HG02981 (cell line): ENCODE measurements around the gene RSPH1.

Source experiments
- ATAC-seq: cut with Tn5 transposase; IDR thresholded peaks from one replicate; pipeline ENCODE4 v1.9.1; 2021; ENCODE audit warnings: mild to moderate bottlenecking, moderate library complexity; ENCODE audit not compliant: unreplicated experiment

Gene RSPH1

DNA sequence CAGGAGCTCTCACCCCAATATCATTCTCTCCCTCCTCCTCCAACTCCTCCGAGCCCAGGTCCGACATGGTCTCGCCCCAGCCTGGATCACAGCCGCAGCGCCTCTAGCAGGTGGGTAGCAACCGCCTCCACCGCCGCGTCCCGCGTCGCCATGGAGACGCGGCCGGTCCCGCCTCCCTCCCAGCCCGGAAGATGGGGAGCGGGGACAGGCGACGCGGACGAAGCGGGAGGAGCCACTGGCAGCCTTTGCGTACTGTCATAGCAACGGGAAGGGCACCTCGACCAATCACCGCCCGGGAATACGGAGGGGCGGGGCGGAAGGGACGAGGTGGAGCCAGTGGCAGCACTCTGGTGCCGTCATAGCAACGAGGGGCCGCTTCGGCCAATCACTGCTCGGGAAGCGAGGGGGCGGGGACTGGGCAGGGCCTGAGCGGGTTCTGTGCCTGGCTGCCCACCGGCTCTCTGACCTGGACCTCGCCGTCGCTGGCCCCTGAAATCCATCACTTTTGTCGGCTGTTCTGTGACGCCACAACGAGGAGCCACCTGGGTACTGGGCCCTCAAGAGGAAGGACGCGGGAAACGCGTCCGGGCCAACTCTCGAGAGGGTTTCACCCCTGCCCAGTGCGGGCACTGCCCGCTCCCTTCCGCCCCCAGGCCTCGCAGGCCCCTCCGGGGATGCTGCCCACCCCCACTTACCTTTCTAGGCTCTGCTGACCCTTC, at the start of gene RSPH1:
TSS of gene RSPH1 (minus strand) at position 105 of the 719 bp plus-strand sequence. CDS start at position 67, 38 bp downstream.
- ATAC-seq, result peak; percentile 98

DNA sequence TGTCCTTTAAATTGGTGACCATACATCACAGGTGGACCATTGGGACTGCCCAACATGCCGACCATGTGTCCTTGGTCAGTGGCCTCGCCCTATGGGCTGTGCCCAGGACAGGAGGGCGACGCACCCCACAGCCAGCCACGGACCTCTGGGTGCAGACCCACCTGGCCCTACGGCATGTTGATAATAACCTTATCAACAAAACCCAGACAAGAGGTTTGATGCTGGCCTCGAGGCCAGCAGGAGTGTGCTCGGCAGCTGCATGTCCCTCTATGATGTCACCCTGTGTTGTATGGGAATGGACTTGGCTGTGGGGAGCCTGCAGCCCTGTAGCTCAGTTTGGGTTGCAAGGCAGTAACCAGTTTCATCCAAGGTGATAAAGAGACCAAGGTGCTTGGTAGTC, 49.7 kb upstream of the RSPH1 start:
- no peak for ATAC-seq

DNA sequence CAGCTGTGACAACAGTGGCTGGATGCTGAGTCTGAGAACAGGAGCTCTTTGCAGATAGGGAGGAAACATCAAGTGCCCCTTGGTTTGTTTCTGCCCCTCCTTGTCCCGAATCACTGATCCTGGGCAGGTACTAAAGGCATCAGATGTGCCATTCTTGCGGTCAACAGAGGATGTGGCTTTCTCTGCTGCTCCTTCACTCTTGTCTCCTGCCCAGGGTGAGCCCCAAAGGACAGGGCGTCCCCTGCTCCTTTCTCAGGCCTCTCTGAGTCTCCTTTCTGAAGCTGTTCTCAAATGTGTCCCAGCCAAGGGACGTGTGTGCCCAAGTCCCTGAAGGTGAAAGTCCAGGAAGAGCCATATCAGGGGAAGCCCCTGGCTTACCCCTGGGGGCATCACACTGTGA, 49.3 kb upstream of the RSPH1 start:
- no peak for ATAC-seq

DNA sequence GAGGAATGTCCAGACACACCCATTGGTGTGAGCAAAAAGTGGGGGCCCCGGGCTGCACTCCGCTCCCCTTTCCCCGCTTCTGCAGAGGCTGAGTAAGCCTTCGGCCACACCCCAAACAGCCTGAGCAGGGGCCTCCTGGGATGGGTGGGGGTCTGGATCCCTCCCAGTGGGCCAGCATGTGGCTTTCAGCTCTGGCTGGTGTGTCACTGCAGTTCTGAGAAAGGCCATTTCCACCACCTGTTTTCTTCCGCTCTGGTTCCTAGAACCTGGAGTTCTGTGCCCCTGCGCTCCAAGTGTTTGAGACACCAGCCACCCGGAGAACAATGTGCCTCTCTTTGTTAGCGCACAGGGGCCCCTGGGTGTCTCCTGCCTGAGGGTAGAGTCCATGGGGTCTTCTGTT, 48.5 kb upstream of the RSPH1 start:
- no peak for ATAC-seq

DNA sequence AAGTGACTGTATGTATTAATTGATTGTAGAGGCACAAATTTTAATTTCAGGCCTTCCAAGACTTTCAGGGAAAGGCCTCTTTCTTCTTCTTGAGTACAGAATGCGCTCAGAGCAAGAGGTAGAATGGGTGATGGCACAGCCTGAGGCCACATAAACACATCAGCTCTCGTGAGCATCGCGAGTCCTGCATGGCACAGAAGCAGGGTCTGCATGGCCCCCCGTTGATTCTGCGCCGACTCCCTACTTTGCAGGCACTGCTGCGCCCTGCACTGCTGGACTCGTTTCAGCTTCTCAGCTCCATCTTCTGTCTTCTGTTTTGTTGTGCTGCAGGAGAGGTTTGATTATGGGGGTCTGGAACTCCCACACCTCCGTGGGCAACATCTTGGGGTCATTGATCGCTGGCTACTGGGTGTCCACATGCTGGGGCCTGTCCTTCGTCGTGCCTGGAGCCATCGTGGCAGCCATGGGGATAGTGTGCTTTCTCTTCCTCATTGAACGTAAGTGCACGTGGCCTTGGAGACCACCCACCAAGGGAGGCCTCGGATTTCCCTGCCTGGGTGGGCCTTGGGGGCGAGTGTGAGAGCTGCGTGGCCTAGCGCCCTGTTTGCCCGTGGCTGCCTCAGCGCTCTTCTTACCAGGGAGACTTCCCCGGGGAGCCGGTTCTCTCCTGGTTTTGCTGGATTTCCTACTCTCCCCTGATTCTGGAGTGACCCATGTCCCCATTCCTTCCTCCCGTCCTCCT, 47.3 kb upstream of the RSPH1 start:
- ATAC-seq, result no peak

DNA sequence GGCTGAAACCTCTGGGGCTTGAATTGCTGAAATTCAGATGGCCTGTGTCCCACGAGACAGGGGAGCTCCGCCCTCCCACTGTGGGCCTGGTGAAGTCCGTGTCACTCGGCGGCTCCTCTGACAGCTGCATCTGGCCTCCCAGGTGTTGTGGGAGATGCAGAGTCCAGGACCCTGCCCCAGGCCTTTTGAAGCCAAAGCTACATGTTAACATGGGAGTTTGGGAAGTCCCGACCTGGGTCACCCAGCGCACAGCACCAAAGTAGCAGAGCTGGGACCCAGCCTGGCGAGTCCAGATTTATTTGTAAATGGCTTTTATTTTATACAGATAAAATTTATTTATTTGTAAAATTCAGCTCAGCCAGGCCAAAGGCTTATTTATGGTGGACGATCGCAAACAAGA, 46.6 kb upstream of the RSPH1 start:
- ATAC-seq, result no peak

DNA sequence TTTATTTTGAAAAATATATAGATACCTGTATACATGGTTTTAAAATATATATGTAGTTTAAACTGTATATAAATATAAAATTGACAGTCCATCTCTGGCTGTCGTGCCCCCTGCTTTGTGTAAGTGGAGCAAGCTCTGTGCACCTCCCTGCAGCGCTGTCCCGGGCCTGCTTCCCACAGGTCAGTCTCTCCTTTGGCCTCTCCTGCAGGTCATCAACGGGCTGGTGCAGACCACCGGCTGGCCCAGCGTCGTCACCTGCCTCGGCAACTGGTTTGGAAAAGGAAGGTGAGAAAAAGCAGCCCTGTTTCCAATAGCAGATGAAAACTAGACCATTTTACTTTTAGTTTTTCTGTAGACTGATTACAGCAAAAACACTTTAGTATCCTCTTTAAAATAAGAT, 46.2 kb upstream of the RSPH1 start:
- no peak for ATAC-seq

DNA sequence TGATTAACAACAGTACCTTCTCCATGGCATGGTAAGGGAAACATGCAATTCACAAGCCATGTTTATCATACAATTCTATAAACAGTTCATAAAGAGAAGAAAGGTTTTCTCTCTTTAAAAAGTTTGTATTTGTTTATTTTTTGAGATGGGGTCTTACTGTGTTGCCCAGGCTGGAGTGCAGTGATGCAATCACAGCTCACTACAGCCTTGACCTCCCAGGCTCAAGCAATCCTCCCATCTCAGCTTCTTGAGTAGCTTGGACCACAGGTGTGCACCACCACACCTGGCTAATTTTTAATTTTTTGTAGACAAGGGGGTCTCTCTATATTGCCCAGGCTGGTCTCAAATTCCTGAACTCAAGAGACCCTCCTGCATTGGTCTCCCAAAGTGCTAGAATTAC, 45.6 kb upstream of the RSPH1 start:
- ATAC-seq, result no peak

DNA sequence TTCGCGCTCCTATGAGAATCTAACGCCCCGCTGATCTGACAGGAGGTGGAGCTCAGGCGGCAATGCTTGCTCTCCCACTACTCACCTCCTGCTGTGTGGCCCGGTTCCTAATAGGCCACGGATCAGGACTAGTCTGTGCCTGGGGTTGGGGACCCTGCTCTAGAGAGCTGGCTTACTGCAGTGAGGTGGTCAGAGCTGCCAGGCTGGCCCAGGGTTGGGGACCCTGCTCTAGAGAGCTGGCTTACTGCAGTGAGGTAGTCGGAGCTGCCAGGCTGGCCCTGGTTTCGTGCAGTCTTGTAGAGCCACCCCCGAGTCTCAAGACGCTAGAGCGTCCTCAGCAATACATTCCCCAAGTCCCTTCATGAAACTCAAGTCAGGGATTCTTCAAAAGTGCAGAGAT, 45.1 kb upstream of the RSPH1 start:
- no peak for ATAC-seq

DNA sequence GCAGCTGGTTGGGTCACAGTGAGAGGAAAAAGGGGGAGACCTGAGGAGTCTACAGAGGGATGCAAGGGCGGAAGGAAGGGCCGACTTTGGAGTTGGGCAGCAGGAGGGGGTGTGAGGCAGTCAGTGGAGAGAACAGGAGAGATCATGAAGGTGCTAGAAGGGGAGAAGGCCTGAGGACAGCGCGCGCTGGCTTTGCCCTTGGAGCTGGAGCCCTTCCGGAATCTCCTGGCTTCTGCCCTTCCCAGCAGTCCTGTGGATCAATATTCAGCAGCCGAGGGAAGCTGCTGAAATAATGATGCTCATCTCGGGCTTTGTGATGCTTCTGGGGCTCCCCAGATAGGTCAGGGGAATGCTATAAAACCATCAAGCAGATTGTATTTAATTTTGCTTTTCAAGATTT, 44.4 kb upstream of the RSPH1 start:
- no peak for ATAC-seq

DNA sequence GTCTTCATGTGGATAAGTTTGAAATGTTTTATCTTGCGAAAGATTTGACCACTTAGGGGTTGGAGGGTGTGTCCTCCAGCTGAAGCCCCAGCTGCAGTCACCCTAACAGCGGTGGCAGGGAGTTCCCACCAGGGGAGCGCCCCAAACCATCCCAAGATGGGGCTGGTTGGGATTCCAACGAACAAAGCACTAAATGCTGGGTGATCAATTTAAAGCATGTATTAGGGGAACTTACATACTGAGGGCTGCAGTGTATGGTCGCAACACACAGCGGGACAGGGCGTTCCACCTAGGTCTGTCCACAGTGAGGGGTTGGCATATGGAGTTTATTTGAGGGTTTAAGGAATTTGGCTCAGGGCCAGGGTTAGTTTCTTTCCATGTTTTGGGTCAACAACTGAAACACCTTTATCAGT, 43.9 kb upstream of the RSPH1 start:
- ATAC-seq, result no peak

DNA sequence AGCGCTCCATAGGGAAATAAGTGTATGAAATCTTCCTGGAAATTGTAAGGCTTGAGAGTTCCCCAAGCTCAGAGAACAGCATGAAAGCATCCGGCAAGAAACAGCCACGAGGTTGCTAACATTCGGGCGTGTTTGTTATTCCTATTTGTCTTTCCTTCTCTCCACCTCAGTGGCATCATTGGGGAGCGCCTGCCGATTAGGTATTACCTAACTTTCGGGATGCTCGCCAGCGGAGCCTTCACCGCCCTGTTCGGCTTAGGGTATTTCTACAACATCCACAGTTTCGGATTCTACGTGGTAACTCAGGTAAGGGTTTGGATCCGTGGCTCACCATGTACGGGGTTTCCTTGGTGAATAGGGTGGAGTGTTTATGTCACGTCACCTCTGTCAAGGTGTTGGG, 43.3 kb upstream of the RSPH1 start:
- no peak for ATAC-seq

DNA sequence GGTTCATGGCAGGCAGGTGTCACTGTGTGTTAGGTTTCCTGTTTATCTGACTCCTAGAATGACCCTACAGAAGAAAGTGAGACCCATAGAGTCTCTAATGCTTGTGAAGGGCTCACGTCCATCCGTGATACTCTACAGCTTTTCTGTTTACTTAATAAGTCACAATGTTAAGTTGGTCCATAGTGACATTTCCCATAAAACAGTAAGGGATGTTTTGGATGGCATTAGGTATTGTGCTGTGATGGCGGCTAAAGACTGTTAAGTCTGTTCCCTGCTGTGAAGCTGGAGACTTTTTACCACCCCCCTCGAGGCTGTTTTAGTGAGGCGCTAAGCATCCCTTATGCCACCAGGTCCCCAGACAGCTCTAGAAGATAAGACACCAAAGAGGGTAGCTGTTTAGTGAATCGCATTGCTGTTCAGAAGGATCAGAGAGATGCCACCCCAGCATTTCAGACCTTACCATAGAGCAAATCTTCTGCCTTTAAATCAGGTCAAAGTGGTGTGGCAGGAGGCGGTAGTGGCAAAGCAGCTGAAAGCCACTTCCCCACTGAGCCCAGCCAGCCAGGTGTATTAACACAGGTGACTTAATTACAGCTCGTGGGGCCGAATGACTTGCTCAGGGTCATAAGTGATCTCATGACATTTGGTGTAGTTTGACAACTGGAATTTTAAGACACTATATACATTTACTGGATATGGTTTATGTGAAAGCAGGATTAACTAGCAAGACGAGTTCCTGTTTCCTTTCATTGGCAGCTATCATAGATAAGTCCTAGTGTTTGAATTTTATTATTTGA, 42.7 kb upstream of the RSPH1 start:
- ATAC-seq, result no peak

DNA sequence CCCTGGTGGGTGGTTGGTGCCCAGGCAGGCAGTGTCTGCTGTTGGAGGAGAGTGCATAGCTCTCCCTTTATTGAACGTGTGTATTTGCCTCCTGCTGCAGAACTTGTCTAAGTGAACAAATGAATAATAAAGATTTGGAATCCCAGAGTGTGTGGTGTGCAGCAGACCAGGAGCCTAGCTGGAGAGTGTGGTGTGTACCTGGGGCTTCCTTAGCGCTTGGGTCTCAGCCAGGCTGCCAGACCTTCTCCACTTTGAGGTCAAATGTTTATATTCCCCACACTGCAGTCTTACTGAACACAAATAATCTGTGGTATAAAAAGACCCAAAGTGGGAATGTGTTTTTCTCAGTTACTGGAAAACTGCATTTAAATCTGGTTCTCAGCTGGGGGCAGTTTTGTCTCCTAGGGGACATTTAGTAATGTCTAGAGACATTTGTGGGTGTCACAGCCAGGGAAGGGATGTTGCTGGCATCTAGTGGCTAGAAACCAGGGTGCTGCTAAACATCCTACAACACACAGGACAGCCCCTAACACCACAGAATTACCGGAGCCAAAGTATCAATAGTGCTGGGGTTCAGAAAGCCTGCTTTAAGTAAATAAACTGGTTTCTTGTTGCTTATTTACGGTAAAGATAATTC, 41.2 kb upstream of the RSPH1 start:
- no peak for ATAC-seq

DNA sequence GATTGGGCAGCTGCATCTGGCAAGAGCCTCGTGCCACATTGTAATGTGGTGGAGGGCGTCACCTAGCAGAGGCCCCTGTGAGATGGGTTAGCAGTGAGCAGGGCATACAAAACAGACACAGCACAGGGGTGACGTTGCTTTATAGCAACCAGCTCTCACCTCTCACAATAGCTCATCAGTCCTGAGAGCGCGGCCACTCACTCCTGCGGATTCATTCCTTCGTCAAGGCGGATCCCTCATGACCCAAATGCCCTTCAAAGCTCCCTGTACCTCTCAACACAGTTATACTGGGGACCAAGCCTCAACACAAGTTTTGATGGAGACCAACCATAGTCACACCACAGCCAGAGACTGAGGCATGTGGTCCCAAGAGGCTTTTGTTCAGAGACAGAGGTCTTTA, 40.6 kb upstream of the RSPH1 start:
- ATAC-seq, result no peak

DNA sequence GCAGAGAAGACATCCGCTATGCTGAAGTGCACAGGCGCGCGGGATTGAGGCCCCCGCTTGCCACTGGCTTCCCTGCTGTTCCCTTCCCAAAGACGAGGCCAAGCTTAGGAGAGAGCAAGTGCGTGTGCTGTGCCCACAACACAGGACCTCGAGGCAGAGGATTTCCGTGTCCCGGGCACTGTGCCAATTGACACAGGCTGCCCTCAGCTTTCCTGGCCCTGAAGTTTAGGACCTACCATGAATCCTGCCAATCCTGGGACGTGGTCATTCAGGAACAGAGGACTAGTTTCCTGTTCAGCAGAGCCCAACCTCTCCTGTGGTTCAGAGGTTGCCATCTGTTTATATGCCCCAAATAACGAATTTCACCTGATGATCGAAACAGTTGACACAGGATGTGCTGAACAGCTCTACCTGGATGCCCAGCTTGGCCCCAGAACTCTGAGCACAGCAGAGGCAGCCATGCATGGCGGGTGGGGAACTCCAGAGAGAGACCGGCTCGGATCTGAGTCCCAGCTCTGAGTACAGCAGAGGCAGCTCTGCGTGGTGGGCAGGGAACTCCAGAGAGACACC, 39.7 kb upstream of the RSPH1 start:
- ATAC-seq, result peak; percentile 55

DNA sequence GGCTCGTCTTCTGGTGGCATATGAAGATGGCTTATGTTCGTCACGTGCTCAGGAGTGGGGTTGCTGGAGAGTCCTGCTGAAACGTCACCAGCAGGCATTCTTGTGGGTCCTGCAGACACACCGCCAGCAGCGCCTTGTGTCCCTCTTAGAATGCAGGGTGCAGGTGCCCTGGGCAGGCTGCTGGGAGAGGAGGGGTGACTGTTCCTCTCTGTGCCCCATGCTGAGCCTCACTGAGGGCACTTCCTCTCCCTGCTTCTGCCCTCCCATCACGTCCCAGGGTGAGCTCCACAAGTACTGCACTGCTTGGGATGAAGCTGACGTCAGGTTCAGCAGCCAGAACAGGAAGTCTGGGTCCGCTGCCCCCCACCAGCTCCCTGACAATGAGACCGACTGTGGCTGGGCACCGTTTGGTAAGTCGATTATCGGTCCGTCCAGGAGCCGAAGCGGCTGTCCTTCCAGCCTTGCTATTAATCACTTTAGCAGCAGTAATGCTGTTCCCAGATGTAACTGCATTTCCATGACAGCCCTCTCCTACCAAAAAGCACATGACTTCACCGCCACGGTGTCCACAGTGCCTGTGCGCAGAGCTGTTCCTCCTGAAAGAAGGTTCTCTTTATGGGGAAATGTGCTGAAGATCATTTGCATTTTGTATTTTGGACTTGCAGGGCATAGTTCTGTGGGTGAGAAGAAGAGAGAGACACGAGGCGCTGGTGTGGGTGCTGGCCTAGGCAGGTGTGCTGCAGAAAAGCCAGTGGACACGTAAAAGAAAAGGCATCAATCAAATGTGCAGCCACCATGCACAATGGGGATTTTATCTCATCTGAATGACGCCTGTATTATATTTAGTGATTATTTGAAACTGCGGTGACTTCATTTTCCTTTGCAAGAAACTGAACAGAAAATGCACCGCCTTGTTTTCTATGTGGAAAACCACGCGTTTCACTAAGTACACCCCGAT, 38.7 kb upstream of the RSPH1 start:
- no peak for ATAC-seq

DNA sequence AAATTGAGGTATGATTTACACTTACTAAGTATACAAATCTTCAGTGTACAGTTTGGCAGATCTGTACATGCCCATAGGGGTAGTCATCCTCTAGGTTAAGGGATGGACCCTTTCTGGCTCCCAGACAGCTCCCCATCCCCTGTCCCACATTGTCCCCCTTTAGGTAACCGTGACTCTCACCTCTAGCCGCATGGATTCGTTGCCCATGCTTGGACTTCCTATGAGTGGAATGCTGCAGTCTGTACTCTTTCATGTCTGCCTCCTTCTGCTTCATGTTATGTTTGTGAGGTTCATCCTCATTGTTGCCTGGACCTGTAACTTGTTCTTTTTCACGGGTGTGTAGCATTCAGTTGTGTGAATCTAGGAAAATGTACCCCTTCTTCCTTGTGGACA, 37.9 kb upstream of the RSPH1 start:
- no peak for ATAC-seq

DNA sequence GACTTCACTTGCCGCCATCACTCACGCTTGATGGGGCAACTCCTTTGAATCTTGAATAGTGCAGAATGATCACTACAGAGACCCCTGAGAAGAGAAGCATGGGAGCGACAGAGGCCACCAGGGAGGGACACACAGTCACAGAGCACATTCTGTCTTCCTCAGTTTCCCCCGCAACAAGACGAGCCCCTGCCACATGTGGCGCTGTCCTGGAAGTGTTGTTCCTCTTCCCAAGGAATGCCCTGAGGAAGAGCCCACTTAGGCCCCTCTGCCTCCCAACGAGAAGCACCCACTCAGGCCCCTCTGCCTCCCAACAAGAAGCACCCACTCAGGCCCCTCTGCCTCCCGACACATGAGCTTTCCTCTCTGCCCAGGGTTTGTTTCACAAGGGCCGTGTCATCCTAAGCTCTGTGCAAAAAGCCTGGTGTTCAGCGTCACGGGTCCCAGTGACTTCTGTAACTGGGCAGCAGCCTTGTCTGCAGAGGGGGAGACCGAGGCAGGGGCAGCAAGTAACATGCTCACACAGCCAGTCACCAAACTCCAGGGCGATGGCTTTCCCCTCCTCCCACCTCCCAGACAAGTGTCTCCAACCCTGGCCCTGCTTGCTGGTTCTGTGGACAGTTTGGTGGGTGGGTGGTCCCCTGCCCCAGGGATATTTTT, 37.4 kb upstream of the RSPH1 start:
- no peak for ATAC-seq
